ENCODE results near the gene FOXF1. TPM values are rescaled to one million over a fixed set of nuclear protein-coding genes. Genes with fewer than 3 reads are reported as not detected.

FOXF1 gene
- total and polyA plus RNA-seq, 2 donors from 2014 or later, result 0.57 to 0.67 TPM

GRCh38 chr16:86476956-86477534, 33.3 kb upstream of the FOXF1 start:
- H3K9ac ChIP-seq (ENCODE audit: low read length in 3 of 3), result no peak overlapping the region
- no peak overlapping the region for H3K4me3 ChIP-seq (ENCODE audit: low read length in 3 of 3)
- peaks cover 18% of the 10 kb centered on the region for H3K27me3 ChIP-seq (ENCODE audit: control insufficient read depth, insufficient read depth, low read length)
- no peaks in the 10 kb centered on the region for H3K36me3 ChIP-seq (ENCODE audit: control insufficient read depth in 2 of 3, insufficient read depth in 3 of 3, low read length in 3 of 3)
- no peak overlapping the region for H3K27ac ChIP-seq (ENCODE audit: low read depth in 2 of 2, low read length in 2 of 2)
- TF ChIP-seq CTCF (IDR thresholded peaks at IDR 0.05; ENCODE audit: borderline replicate concordance, extremely low read depth, insufficient read depth), result no peak
- H3K4me1 ChIP-seq (ENCODE audit: control insufficient read depth in 2 of 3, insufficient read depth in 2 of 3, low read depth in 1 of 3, low read length in 3 of 3), result no peaks in the 10 kb centered on the region
- FAIRE-seq, result no peak
- DNase-seq, result peak in 1 of 5 donors; percentile 37
- intact Hi-C loops (cut with DNase I), result no loop called here
- peaks cover 0 to 5% (median 0%) of the 10 kb centered on the region in 3 donors for H3K9me3 ChIP-seq (ENCODE audit: control insufficient read depth in 2 of 3, insufficient read depth in 1 of 3, low read length in 3 of 3)

GRCh38 chr16:86477642-86478041, 32.7 kb upstream of the FOXF1 start:
- Histone ChIP-seq H3K27me3 (ENCODE audit: control insufficient read depth, insufficient read depth, low read length) (peaks cover 18% of the 10 kb centered on the region), H3K4me1 (ENCODE audit: control insufficient read depth in 2 of 3, insufficient read depth in 2 of 3, low read depth in 1 of 3, low read length in 3 of 3) (no peaks in the 10 kb centered on the region), H3K27ac (ENCODE audit: low read depth in 2 of 2, low read length in 2 of 2) (no peak overlapping the region), H3K9ac (ENCODE audit: low read length in 3 of 3) (no peak overlapping the region), H3K9me3 (ENCODE audit: control insufficient read depth in 2 of 3, insufficient read depth in 1 of 3, low read length in 3 of 3) (no peaks in the 10 kb centered on the region), H3K36me3 (ENCODE audit: control insufficient read depth in 2 of 3, insufficient read depth in 3 of 3, low read length in 3 of 3) (no peaks in the 10 kb centered on the region), H3K4me3 (ENCODE audit: low read length in 3 of 3) (no peak overlapping the region)
- DNase-seq, result no peak
- TF ChIP-seq CTCF (IDR thresholded peaks at IDR 0.05; ENCODE audit: borderline replicate concordance, extremely low read depth, insufficient read depth), result no peak
- intact Hi-C loops (cut with DNase I), result no loop called here
- FAIRE-seq, result no peak

- DNase-seq (no peak), FAIRE-seq (peak; percentile 97)
- Histone ChIP-seq H3K4me1 (ENCODE audit: control insufficient read depth in 2 of 3, insufficient read depth in 2 of 3, low read depth in 1 of 3, low read length in 3 of 3) (no peaks in the 10 kb centered on the region), H3K9me3 (ENCODE audit: control insufficient read depth in 2 of 3, insufficient read depth in 1 of 3, low read length in 3 of 3) (peaks cover 0 to 2% (median 1%) of the 10 kb centered on the region in 3 donors), H3K27ac (ENCODE audit: low read depth in 2 of 2, low read length in 2 of 2) (no peak overlapping the region), H3K9ac (ENCODE audit: low read length in 3 of 3) (no peak overlapping the region), H3K36me3 (ENCODE audit: control insufficient read depth in 2 of 3, insufficient read depth in 3 of 3, low read length in 3 of 3) (no peaks in the 10 kb centered on the region), H3K27me3 (ENCODE audit: control insufficient read depth, insufficient read depth, low read length) (peaks cover 18% of the 10 kb centered on the region), H3K4me3 (ENCODE audit: low read length in 3 of 3) (no peak overlapping the region)
- intact Hi-C loops (cut with DNase I), result no loop called here
- TF ChIP-seq CTCF (IDR thresholded peaks at IDR 0.05; ENCODE audit: borderline replicate concordance, extremely low read depth, insufficient read depth), result no peak
Observed at GRCh38 chr16:86478779-86479178, 31.5 kb upstream of the FOXF1 start.

GRCh38 chr16:86479419-86479818, 30.9 kb upstream of the FOXF1 start:
- H3K9ac ChIP-seq (ENCODE audit: low read length in 3 of 3), result no peak overlapping the region
- peaks cover 18% of the 10 kb centered on the region for H3K27me3 ChIP-seq (ENCODE audit: control insufficient read depth, insufficient read depth, low read length)
- no peaks in the 10 kb centered on the region for H3K4me1 ChIP-seq (ENCODE audit: control insufficient read depth in 2 of 3, insufficient read depth in 2 of 3, low read depth in 1 of 3, low read length in 3 of 3)
- H3K27ac ChIP-seq (ENCODE audit: low read depth in 2 of 2, low read length in 2 of 2), result no peak overlapping the region
- H3K9me3 ChIP-seq (ENCODE audit: control insufficient read depth in 2 of 3, insufficient read depth in 1 of 3, low read length in 3 of 3), result peaks cover 0 to 8% (median 5%) of the 10 kb centered on the region in 3 donors
- TF ChIP-seq CTCF (IDR thresholded peaks at IDR 0.05; ENCODE audit: borderline replicate concordance, extremely low read depth, insufficient read depth), result no peak
- no peak for DNase-seq
- no peak overlapping the region for H3K4me3 ChIP-seq (ENCODE audit: low read length in 3 of 3)
- intact Hi-C loops (cut with DNase I), result no loop called here
- FAIRE-seq, result no peak
- H3K36me3 ChIP-seq (ENCODE audit: control insufficient read depth in 2 of 3, insufficient read depth in 3 of 3, low read length in 3 of 3), result no peaks in the 10 kb centered on the region

Measured in kidney (tissue), 14 donors.